DMS 273 treated with DMSO at 0.1 percent for 48 hours (cell line): ENCODE results near the gene FTH1.

Experiments
- DNase-seq: peaks from one replicate; lab custom pipeline; 2025; lab: John Stamatoyannopoulos, UW

FTH1 gene

GRCh38 chr11:61948505-61948904, 18.9 kb downstream of the FTH1 start:
- no peak for DNase-seq

DNA sequence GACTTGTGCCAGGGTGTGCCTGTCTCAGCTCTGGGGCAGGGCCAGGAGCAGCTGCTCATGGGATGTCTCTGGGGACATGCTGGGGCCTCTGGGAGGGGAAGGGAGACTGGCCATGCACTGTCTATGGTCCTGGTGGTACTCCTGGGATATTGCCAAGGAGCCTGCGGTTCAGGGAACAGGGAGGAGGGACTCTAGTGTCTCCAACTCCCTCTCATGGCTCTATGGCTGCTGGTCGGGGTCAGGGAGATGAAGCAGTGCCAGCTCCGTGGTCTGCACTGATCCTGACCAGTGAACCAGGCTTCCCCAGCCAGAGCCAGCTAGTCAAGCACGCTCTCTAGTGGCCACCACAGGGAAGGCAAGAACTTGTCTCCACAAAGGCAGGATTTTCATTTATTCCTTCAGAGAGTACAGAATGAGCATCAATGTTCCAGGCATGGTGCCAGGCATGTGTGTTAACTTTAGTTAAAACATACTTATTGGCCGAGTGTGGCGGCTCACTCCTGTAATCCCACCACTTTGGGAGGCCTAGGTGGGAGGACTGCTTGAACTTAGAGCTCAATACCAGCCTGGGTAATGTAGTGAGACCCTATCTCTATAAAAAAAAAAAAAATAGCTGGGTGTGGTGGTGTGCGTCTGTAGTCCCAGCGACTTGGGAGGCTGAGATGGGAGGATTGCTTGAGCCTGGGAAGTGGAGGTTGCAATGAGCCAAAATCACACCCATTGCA, 19.8 kb downstream of the FTH1 start:
- peak; percentile 42 for DNase-seq

DNA sequence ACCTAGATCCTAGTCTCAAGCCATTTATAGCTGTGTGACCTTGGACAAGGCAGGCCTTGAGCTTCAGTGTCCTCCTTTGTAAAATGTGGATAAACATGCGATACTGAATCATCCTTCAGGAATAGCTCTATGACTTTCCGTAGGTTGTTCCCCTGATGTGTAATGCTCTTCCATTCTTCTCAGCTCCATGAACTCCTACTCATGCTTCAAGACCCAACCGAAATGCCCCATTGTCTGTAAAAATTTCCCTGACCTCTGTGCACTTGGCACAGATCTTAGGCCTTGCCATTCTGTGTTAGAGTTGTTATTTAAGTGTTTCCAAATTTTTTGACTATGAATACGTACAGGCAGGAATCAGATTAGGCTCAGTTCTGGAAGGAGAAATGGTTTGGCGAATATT, 20.5 kb downstream of the FTH1 start:
- DNase-seq, result no peak

GRCh38 chr11:61945191-61945590, 22.2 kb downstream of the FTH1 start:
- DNase-seq, result no peak

DNA sequence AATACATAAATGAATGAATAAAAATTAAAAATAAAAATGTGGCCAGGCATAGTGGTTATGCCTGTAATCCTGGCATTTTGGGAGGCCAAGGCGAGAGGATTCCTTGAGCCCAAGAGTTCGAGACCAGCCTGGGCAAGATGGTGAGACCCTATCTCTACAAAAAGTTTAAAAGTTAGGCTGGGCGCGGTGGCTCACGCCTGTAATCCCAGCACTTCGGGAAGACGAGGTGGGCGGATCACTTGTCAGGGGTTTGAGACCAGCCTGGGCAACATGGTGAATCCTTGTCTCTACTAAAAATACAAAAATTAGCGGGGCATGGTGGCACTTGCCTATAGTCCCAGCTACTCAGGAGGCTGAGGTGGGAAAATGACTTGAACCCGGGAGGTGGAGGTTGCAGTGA, 27.0 kb downstream of the FTH1 start:
- DNase-seq, result no peak

DNA sequence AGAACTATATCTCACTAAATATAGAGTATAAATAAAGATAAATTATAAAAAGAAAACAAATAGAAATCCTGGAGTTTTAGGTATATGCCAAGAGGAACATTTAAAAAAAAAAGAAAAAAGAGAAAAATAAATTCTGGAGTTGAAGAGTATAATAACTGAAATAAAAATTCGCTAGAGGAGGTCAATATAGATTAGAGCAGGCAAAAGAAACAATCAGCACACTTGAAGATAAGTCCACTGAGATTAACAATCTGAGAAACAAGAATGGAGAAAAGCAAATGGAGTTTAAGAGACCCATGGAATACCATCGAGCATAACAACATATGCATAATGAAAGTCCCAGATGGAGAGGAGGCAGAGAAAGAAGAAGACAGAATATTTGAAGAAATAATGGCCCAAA, 31.6 kb downstream of the FTH1 start:
- no peak for DNase-seq

DNA sequence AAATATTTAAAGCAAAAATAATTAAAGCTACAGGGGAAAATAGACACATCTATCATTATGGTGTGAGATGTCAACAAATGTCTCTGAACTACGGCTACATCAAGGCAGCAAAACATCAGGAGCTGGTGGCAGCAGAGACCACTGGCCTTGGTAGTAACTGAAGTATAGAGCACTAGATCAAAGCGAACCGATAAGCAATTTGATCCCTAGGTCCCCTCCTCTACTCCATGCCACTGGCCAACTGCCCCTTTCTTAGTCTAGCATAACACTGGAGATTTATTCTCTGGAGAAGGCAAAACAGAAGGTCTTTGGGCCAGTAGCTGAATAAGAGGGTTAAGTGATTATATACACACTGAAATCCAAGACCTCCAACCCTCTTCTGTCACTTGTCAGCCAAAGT, 36.5 kb downstream of the FTH1 start:
- no peak for DNase-seq

GRCh38 chr11:61928606-61929005, 38.8 kb downstream of the FTH1 start:
- DNase-seq, result no peak

- no peak for DNase-seq
Measured at GRCh38 chr11:61927501-61927900, 39.9 kb downstream of the FTH1 start.

- DNase-seq, result no peak
Measured at GRCh38 chr11:61926235-61926634, 41.2 kb downstream of the FTH1 start.

- no peak for DNase-seq
Measured at GRCh38 chr11:61925736-61926135, 41.7 kb downstream of the FTH1 start.

DNA sequence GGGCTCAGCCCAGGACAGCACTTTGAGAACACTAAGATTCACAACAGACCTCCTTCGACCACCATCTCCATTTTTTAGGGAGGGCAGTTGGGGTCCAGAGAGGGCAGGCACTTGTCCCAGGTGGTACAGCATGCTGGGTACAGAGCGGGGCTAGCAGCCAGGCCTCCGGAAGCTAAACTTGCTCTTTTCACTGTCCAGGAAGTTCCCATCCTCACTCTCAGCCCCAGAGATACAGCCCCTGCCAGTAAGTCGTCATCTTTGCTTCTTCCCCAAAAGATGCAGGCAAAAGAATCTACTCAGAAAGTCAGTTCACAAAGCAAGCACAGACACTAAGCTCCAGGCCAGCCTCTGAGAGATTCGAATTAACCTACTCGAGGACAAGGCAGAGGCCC, 43.4 kb downstream of the FTH1 start:
- DNase-seq, result no peak

GRCh38 chr11:61923166-61924063, 44.0 kb downstream of the FTH1 start:
- no peak for DNase-seq

DNA sequence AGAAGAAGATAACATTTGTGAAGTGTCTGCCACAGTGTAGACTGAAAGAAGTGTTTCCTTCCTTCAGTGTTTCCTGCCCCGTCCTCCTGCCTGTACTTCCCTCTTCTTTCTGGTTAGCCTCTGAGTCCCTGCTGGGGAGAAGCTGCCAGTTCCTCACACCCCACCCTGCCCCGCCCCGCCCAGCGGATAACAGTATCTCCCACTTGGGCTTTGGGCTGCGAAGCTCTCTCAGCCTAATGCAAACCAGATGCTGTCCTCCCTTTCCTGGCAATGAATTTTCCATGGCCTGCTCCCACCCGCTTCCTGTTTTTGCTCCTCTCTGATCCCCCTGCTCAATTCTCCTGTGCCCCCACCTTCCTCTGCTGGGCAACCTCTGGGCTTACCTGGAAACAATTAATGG, 44.9 kb downstream of the FTH1 start:
- no peak for DNase-seq

DNA sequence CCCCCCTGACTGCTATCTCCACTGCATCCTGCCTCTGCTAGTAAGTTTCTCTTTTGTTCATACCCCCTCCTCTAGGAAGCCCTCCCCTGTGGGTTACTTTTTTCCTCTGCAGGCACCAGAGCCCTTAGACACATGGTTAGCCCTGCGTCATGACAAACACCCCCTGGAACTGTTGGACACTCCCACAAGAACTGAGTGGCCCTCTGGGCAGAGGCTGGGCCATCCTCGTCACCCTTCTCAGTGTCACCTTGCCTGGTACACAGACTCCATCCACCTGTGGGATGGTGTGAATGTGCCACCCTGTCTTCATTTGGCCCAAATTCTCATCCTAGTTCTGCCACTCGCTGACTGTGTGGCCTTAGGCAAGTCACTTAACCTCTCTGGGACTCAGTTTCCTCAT, 46.0 kb downstream of the FTH1 start:
- DNase-seq, result no peak

DNA sequence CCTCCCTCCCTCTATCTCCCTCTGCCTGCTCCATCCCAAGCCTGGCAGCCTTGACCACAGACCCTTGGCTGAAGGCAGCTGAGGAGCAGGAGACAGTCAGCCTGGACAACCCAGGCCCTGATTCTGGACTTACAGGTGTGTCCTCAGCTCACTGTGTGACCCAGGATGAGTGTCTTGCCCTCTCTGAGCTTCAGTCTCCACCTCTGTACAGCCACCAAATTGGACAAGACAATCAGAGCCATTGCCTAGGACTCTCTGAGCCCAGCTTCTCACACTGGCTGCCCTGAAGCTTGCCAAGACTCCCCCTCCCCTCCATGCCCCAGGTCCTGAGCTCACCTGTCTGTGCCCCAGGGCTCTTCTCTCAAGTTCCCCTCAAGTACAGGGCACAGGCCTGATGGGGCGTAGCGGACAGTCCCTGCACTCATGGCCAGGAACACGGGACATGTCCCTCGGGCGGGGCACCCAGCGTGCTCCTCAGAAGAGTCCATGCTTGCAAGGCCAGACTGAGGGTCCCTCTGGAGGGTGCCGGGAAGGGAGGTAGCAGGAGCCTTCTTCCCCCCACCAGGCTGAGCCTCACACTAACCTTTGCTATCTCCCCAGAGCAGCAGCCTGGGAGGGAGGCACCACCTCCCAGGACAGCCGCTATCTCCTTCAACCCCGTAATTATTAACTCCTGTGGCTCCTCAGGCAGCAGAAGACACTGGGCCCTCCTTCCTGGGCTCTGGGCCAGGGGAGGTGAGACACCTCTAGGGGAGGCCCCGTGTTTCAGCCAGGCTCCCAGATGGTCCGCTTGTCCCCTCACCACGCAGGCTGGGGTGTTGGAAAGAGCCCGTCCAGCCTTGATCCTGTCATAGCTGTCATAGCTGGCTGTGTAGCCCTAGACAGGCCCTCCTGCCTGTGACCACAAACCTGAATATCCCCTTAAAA, 47.5 kb downstream of the FTH1 start:
- DNase-seq, result no peak

DNA sequence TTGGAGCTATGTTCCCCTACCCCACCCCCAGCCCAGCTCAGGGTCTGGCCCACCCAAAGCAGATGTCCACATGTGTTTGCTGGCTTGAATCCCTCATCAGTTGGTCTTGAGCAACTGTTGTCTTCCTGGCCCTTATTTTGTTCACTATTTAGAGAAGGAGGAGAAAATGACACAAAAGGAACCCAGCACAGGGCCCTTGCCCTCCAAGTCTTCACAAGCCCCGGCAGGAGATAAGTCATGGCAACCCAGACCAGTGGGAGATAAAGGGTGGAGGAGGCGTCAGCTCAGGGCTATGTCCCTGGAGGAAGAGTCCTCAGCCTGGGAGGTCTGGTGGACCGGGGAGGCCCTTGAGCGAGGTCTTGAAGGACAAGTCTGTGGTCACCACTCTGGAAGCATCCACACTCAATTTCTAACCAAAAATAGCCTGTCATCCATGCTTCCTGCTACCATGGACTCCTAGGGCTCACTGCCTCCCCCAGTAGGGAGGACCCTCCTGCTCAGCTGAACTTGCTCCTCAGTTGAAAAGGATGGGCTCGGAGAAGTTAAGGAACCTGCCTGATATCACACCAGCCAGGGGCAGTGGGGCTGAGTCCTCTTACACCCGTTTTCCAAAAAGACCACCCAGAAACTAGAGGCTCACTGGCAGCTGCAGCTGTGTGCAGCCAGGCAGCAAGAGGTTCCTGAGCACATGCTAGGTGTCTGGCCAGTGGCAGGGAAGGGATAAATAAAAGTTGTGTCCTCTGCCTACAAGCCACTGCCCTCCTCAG, 48.3 kb downstream of the FTH1 start:
- DNase-seq, result no peak

GRCh38 chr11:61918251-61918937, 49.0 kb downstream of the FTH1 start:
- no peak for DNase-seq

GRCh38 chr11:61917334-61918109, 49.9 kb downstream of the FTH1 start, which contains the start of gene RAB3IL1:
Gene RAB3IL1 (minus strand): TSS chr11:61917566. CDS start chr11:61917367, 199 bp downstream.
- no peak for DNase-seq

- DNase-seq, result no peak
Measured at GRCh38 chr11:61916737-61917333, 50.6 kb downstream of the FTH1 start.
